ENCODE measurements around the gene FNDC5. TPM values are rescaled to one million over a fixed set of nuclear protein-coding genes. Genes with fewer than 3 reads are reported as not detected.
A peak's percentile ranks its signal among the peaks of the same experiment; 100 is the strongest.

The FNDC5 gene
- total and polyA plus RNA-seq, 2 of the 13 experiments (the other 11 are each of a cell fraction or from before 2014, with no cell fraction given) = 1.4 to 3.1 TPM

GRCh38 chr1:32817159-32817814 is 53.4 kb downstream of the FNDC5 start, which contains the start of the genes S100PBP and YARS1 (continued):
- TF ChIP-seq ZBTB49 (CRISPR knock-in tag; IDR thresholded peaks at IDR 0.05; ENCODE audit: borderline replicate concordance) (peak; percentile 86; the same call in 1 of the 2 replicates), ZNF782 (CRISPR knock-in tag; IDR thresholded peaks at IDR 0.05; ENCODE audit: borderline replicate concordance) (peak; percentile 94; the same call in 1 of the 2 replicates), ZBTB2 (CRISPR knock-in tag; IDR thresholded peaks at IDR 0.05; ENCODE audit: low read depth) (peak; percentile 84), AHDC1 (CRISPR knock-in tag; IDR thresholded peaks at IDR 0.05; ENCODE audit: borderline replicate concordance) (no peak; the same call in 1 of the 2 replicates), ZFP91 (CRISPR knock-in tag; IDR thresholded peaks at IDR 0.05; ENCODE audit: borderline replicate concordance) (peak; percentile 96), MYC (CRISPR knock-in tag; IDR thresholded peaks at IDR 0.05; ENCODE audit: borderline replicate concordance) (peak; percentile 100), NFATC3 (CRISPR knock-in tag; IDR thresholded peaks at IDR 0.05) (peak; percentile 66; the same call in 1 of the 2 replicates), ERF (CRISPR knock-in tag; IDR thresholded peaks at IDR 0.05) (peak; percentile 93), REL (CRISPR knock-in tag; conservative IDR thresholded peaks at IDR 0.05) (0 out of 2 replicates have a peak, but pooled peaks have one; percentile 68), SMARCE1 (IDR thresholded peaks at IDR 0.05; ENCODE audit: borderline replicate concordance) (no peak), JUNB (CRISPR knock-in tag; IDR thresholded peaks at IDR 0.05; ENCODE audit: borderline replicate concordance) (no peak; the same call in 1 of the 2 replicates), ZNF569 (CRISPR knock-in tag; IDR thresholded peaks at IDR 0.05; ENCODE audit: borderline replicate concordance) (0 out of 2 replicates have a peak, but pooled peaks have one; percentile 70), ZNF484 (CRISPR knock-in tag; IDR thresholded peaks at IDR 0.05; ENCODE audit: borderline replicate concordance, low read depth) (no peak), TCF7L2 (IDR thresholded peaks at IDR 0.05; ENCODE audit: low read depth, low read length) (no peak), MED8 (CRISPR knock-in tag; IDR thresholded peaks at IDR 0.05; ENCODE audit: insufficient replicate concordance) (peak; percentile 75), PAX8 (CRISPR knock-in tag; IDR thresholded peaks at IDR 0.05; ENCODE audit: borderline replicate concordance) (peak; percentile 74; the same call in 1 of the 2 replicates), ZSCAN31 (CRISPR knock-in tag; IDR thresholded peaks at IDR 0.05; ENCODE audit: low read depth) (no peak)
